Sigmoid colon (tissue), 7 donors: Measurements from ENCODE around the gene VPS39. TPM values are rescaled to one million over a fixed set of nuclear protein-coding genes. Genes with fewer than 3 reads are reported as not detected.

Experiments used
- DNase-seq: peaks from one replicate; pipeline ENCODE4 v3.0.0-alpha.2; 2019
- H3K27ac ChIP-seq, 4 donors: fragments of 200-600 bp; sonication (generic); one replicate each; pipeline ENCODE4 v1.5.1; 2016 to 2019; ENCODE audit warnings: mild to moderate bottlenecking in 1 of 4
- H3K27me3 ChIP-seq, 3 donors: fragments of 200-600 bp; sonication (generic); one replicate each; pipeline ENCODE4 v1.5.1; 2019; ENCODE audit warnings: mild to moderate bottlenecking in 1 of 3
- H3K36me3 ChIP-seq, 4 donors: fragments of 200-600 bp; sonication (generic); one replicate each; pipeline ENCODE4 v1.5.1; 2016 to 2019
- H3K4me1 ChIP-seq, 4 donors: fragments of 200-600 bp; sonication (generic); one replicate each; pipeline ENCODE4 v1.5.1; 2017 to 2019
- H3K4me3 ChIP-seq, 4 donors: fragments of 200-600 bp; sonication (generic); one replicate each; pipeline ENCODE4 v1.5.1; 2017 to 2019; ENCODE audit warnings: mild to moderate bottlenecking in 2 of 4, moderate library complexity in 1 of 4
- H3K9me3 ChIP-seq, 4 donors: fragments of 200-600 bp in 3 of 4; sonication (generic) in 3 of 4; one replicate each; pipeline versions ENCODE4 v1.5.1 to v1.6.1; 2013 to 2019
- CTCF ChIP-seq, 4 experiments: fragments of 450-650 bp in 3 of 4; fragments of 200-600 bp in 1 of 4; IDR thresholded peaks; one replicate each; pipeline ENCODE4 v1.5.1; 2016 to 2019; ENCODE audit warnings: antibody characterized with exemption in 4 of 4, mild to moderate bottlenecking in 3 of 4, moderate library complexity in 2 of 4
- EP300 ChIP-seq, 4 donors: sonication (generic); formaldehyde crosslinking; IDR thresholded peaks; one replicate each; pipeline ENCODE4 v1.6.1; 2017; ENCODE audit warnings: antibody characterized with exemption in 4 of 4
- POLR2A ChIP-seq, 2 donors: fragments of 450-650 bp; IDR thresholded peaks; one replicate each; pipeline ENCODE4 v1.6.1; 2016; ENCODE audit warnings: antibody characterized with exemption in 2 of 2, mild to moderate bottlenecking in 2 of 2, moderate library complexity in 2 of 2
- POLR2AphosphoS5 ChIP-seq, 4 donors: sonication (generic); formaldehyde crosslinking; IDR thresholded peaks; one replicate each; pipeline ENCODE4 v1.6.1; 2017; ENCODE audit warnings: antibody characterized with exemption in 4 of 4
- WGBS, 2 donors: extraction: QIAGEN DNeasy Blood & Tissue Kit; methylation state at CpG; one replicate each; pipeline ENCODE4 v1.1.7; 2013; 5-methylcytosine and 5-hydroxymethylcytosine counted together
- intact Hi-C: fragments of 100-400 bp; cut with DNase I; formaldehyde crosslinking; loops from one replicate; pipeline ENCODE4 v1.15.1; 2023
- polyA plus RNA-seq, 3 donors: library from polyadenylated mRNA; stranded (reverse); fragments of 200-250 nt; gene quantifications; one replicate each; pipeline ENCODE4 v1.2.3, GENCODE V29; 2013
- total RNA-seq, 4 donors: library from RNA; depleted of rRNA; stranded (reverse); fragments of >200 nt; gene quantifications; one replicate each; pipeline ENCODE4 v1.1.0, GENCODE V29; 2016
- donor health status: healthy with polysubstance abuse.
- donor health status: Bipolar disorder and iron deficiency.
- donor health status: healthy.

The VPS39 gene
- total and polyA plus RNA-seq, 7 donors, result 16.2 to 186 (median 70.3) TPM

- no peak overlapping the region for H3K4me3 ChIP-seq
- intact Hi-C loops, result no loop called here
- DNase-seq, result no peak
- 31 to 67% methylated on average over 4 of the region's 4 CpGs for WGBS, 2 donors
- no peaks in the 10 kb centered on the region for H3K27me3 ChIP-seq
- no peak for TF ChIP-seq POLR2A (IDR thresholded peaks at IDR 0.05)
- TF ChIP-seq EP300 (IDR thresholded peaks at IDR 0.05), result no peak
- TF ChIP-seq CTCF (IDR thresholded peaks at IDR 0.05), result no peak
- no peak for TF ChIP-seq POLR2AphosphoS5 (IDR thresholded peaks at IDR 0.05)
- H3K27ac ChIP-seq, result no peak overlapping the region
- no peaks in the 10 kb centered on the region for H3K36me3 ChIP-seq
- H3K9me3 ChIP-seq, result no peaks in the 10 kb centered on the region
- H3K4me1 ChIP-seq, result no peaks in the 10 kb centered on the region
Measured at GRCh38 chr15:42151736-42152135, 56.4 kb downstream of the VPS39 start.

GRCh38 chr15:42151141-42151561 lies 57.0 kb downstream of the VPS39 start:
- no peaks in the 10 kb centered on the region for H3K4me1 ChIP-seq
- intact Hi-C loops, result no loop called here
- H3K4me3 ChIP-seq, result no peak overlapping the region
- 88 to 90% methylated on average over 10 of the region's 10 CpGs for WGBS, 2 donors
- no peaks in the 10 kb centered on the region for H3K9me3 ChIP-seq
- H3K36me3 ChIP-seq, result no peaks in the 10 kb centered on the region
- TF ChIP-seq POLR2AphosphoS5 (IDR thresholded peaks at IDR 0.05) (no peak), POLR2A (IDR thresholded peaks at IDR 0.05) (no peak), EP300 (IDR thresholded peaks at IDR 0.05) (no peak), CTCF (IDR thresholded peaks at IDR 0.05) (no peak)
- DNase-seq, result no peak
- no peaks in the 10 kb centered on the region for H3K27me3 ChIP-seq
- no peak overlapping the region for H3K27ac ChIP-seq

- Histone ChIP-seq H3K27ac (no peak overlapping the region), H3K9me3 (no peaks in the 10 kb centered on the region), H3K36me3 (no peaks in the 10 kb centered on the region), H3K4me1 (no peaks in the 10 kb centered on the region), H3K27me3 (no peaks in the 10 kb centered on the region), H3K4me3 (no peak overlapping the region)
- 91 to 92% methylated on average over 17 of the region's 17 CpGs for WGBS, 2 donors
- TF ChIP-seq POLR2A (IDR thresholded peaks at IDR 0.05), result no peak
- TF ChIP-seq EP300 (IDR thresholded peaks at IDR 0.05), result no peak
- intact Hi-C loops, result no loop called here
- DNase-seq, result no peak
Measured at GRCh38 chr15:42150219-42150970, 57.7 kb downstream of the VPS39 start.

GRCh38 chr15:42149493-42150218 lies 58.4 kb downstream of the VPS39 start:
- TF ChIP-seq EP300 (IDR thresholded peaks at IDR 0.05), result no peak
- TF ChIP-seq POLR2AphosphoS5 (IDR thresholded peaks at IDR 0.05), result no peak
- TF ChIP-seq CTCF (IDR thresholded peaks at IDR 0.05), result no peak
- no peak for TF ChIP-seq POLR2A (IDR thresholded peaks at IDR 0.05)
- intact Hi-C loops, result no loop called here
- no peak overlapping the region for H3K27ac ChIP-seq
- DNase-seq, result no peak
- 89 to 92% methylated on average over 14 of the region's 14 CpGs for WGBS, 2 donors
- no peaks in the 10 kb centered on the region for H3K27me3 ChIP-seq
- no peak overlapping the region for H3K4me3 ChIP-seq
- H3K9me3 ChIP-seq, result no peaks in the 10 kb centered on the region
- no peaks in the 10 kb centered on the region for H3K36me3 ChIP-seq
- no peaks in the 10 kb centered on the region for H3K4me1 ChIP-seq

GRCh38 chr15:42148808-42149492 lies 59.2 kb downstream of the VPS39 start:
- Histone ChIP-seq H3K9me3 (no peaks in the 10 kb centered on the region), H3K36me3 (no peaks in the 10 kb centered on the region), H3K4me1 (no peaks in the 10 kb centered on the region), H3K27ac (no peak overlapping the region), H3K4me3 (no peak overlapping the region), H3K27me3 (no peaks in the 10 kb centered on the region)
- intact Hi-C loops, result no loop called here
- TF ChIP-seq POLR2A (IDR thresholded peaks at IDR 0.05) (no peak), CTCF (IDR thresholded peaks at IDR 0.05) (no peak), EP300 (IDR thresholded peaks at IDR 0.05) (no peak), POLR2AphosphoS5 (IDR thresholded peaks at IDR 0.05) (no peak)
- WGBS, 2 donors, result 89 to 90% methylated on average over 12 of the region's 12 CpGs
- no peak for DNase-seq
